ENCODE data around the gene MYCBPAP.

DNA sequence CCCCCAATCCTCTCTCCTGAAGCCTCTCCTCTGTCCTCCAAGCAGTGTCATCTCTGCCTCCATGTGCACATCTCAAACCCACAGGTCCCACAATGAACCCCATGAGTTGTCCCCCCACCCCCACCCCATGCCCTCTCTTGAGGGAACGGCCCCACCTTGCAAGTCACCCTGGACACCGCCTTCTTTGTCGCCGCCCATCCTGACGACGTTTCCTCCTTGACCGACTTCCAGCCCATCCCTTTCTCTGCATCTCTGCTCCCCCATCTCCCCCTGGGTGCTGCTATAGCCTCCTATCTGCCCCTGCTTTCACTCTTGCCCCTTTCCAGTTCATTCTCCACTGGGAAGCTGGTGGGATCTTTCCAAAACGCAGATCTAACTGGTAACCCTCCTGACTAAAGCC is 37.1 kb downstream of the MYCBPAP start:
- no peak for TF ChIP-seq CTCF (IDR thresholded peaks at IDR 0.05)
- no peak for TF ChIP-seq POLR2A (IDR thresholded peaks at IDR 0.05)

All from right lobe of liver (tissue), 4 donors.